NT2/D1 (cell line): ENCODE measurements around the gene MORC4.
"Not testable (repeated sequence)": the region's sequence is repeated elsewhere in the genome, so short reads cannot be mapped to it uniquely, and the experiment has no call there.

Experiments
- DNase-seq: peaks from one replicate; pipeline ENCODE4 v3.0.0-alpha.2; 2011; ENCODE audit warnings: low read depth, low spot score
- H3K27me3 ChIP-seq: 2 replicates; pipeline ENCODE4 v1.6.0; 2011; ENCODE audit warnings: mild to moderate bottlenecking; ENCODE audit not compliant: insufficient read length, insufficient read depth
- H3K36me3 ChIP-seq: 2 replicates; pipeline ENCODE4 v1.6.1; 2011; ENCODE audit warnings: mild to moderate bottlenecking, low read length, mixed read lengths; ENCODE audit not compliant: insufficient read depth, insufficient read length
- H3K4me1 ChIP-seq: 2 replicates; pipeline ENCODE4 v1.5.1; 2011; ENCODE audit not compliant: insufficient read depth, insufficient read length
- H3K4me3 ChIP-seq: 2 replicates; pipeline ENCODE4 v1.5.1; 2011; ENCODE audit warnings: low read depth; ENCODE audit not compliant: insufficient read length
- H3K9ac ChIP-seq: 2 replicates; pipeline ENCODE4 v1.6.0; 2011; ENCODE audit warnings: low read depth; ENCODE audit not compliant: insufficient read length
- H3K9me3 ChIP-seq: 2 replicates; pipeline ENCODE4 v1.5.1; 2011; ENCODE audit warnings: mild to moderate bottlenecking, low read length; ENCODE audit not compliant: insufficient read depth
- SUZ12 ChIP-seq: IDR thresholded peaks from 2 replicates; pipeline ENCODE4 v1.6.1; 2011; ENCODE audit not compliant: insufficient read length, insufficient read depth; ENCODE audit errors: extremely low read depth
- YY1 ChIP-seq: IDR thresholded peaks from 2 replicates; pipeline ENCODE4 v1.6.1; 2011; ENCODE audit not compliant: insufficient read length, insufficient read depth
- ZNF274 ChIP-seq: IDR thresholded peaks from 2 replicates; pipeline ENCODE4 v1.6.1; 2011; ENCODE audit warnings: mild to moderate bottlenecking, low read depth, low read length

The MORC4 gene

DNA sequence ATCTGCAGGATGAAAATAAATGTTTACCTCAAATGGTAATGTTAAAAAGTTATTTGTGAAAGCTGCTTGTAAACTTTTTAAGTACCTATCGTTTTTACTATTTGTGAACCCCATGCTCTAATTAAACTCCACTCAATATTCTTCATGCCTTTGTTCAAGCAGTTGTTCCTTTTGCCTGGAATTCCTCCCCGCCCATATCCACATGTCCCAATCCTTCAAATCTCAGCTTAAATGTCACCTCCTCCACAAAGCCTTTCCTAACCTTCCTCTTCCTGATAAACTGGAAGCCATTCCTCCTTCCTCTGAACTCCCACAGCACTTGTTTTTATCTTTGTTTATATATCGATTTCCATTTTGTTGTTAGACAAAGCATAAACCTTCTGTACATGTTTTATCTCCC is 2.4 kb downstream of the MORC4 start:
- peaks cover 13% of the 10 kb centered on the region for H3K36me3 ChIP-seq
- H3K9me3 ChIP-seq = peaks cover 12% of the 10 kb centered on the region
- no peak overlapping the region for H3K9ac ChIP-seq
- no peak overlapping the region for H3K4me3 ChIP-seq
- TF ChIP-seq YY1 (no peak), ZNF274 (no peak), SUZ12 (no peak)
- no peaks in the 10 kb centered on the region for H3K4me1 ChIP-seq
- DNase-seq = no peak
- H3K27me3 ChIP-seq = no peaks in the 10 kb centered on the region

DNA sequence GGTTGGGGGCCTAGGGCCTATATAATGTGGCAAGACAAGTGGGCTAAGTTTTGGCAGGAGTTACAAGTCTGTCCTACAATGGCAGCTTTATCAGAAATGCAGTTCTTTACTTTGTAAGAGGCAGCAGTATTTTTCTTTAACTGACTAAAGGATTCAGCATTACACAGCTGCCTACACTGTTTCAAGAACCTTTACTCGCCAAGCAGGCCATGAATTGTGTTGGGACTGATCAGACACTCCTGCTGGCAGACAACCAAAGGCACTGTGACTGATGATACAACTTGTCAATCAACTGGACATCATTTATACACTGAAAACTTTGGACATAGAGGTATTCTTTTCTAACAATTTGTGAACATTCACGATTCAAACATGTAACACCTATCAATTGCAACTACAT is 4.3 kb downstream of the MORC4 start:
- no peaks in the 10 kb centered on the region for H3K27me3 ChIP-seq
- peaks cover 21% of the 10 kb centered on the region for H3K36me3 ChIP-seq
- no peaks in the 10 kb centered on the region for H3K4me1 ChIP-seq
- H3K4me3 ChIP-seq = no peak overlapping the region
- no peak for DNase-seq
- TF ChIP-seq YY1 (no peak), ZNF274 (no peak), SUZ12 (no peak)
- peaks cover 12% of the 10 kb centered on the region for H3K9me3 ChIP-seq
- no peak overlapping the region for H3K9ac ChIP-seq

DNA sequence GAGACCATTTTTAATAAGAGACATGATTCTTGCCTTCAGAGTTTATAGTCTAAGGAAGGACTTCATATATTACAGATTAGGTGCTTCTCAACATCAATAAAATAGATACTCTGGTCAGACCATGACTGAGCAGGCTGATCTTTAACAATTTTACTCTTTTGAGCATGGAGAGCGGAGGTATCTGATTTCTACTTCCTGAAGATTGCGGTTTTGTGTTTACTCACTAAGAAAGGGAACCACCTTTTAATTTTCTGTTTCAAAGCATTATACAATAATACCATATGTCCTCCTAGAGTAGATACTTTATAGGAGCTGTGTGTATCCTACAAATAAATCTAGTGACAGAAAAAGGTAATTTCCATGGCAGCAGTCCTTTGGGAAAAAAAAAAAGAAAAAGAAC is 12.5 kb downstream of the MORC4 start:
- TF ChIP-seq YY1 (no peak), SUZ12 (no peak), ZNF274 (no peak)
- H3K4me1 ChIP-seq = no peaks in the 10 kb centered on the region
- H3K9me3 ChIP-seq = no peaks in the 10 kb centered on the region
- no peak for DNase-seq
- no peaks in the 10 kb centered on the region for H3K27me3 ChIP-seq
- H3K4me3 ChIP-seq = no peak overlapping the region
- H3K36me3 ChIP-seq = peaks cover 21% of the 10 kb centered on the region
- H3K9ac ChIP-seq = no peak overlapping the region

- Histone ChIP-seq H3K36me3 (peaks cover 22% of the 10 kb centered on the region), H3K9ac (no peak overlapping the region), H3K4me3 (no peak overlapping the region), H3K4me1 (no peaks in the 10 kb centered on the region), H3K9me3 (no peaks in the 10 kb centered on the region), H3K27me3 (no peaks in the 10 kb centered on the region)
- DNase-seq = no peak
- no peak for TF ChIP-seq YY1
- no peak for TF ChIP-seq ZNF274
- no peak for TF ChIP-seq SUZ12
Observed at GRCh38 chrX:106980952-106981626, 18.9 kb downstream of the MORC4 start.

- H3K36me3 ChIP-seq = peaks cover 5% of the 10 kb centered on the region
- TF ChIP-seq YY1 = no peak
- TF ChIP-seq SUZ12 = no peak
- no peak for TF ChIP-seq ZNF274
- no peak overlapping the region for H3K9ac ChIP-seq
- no peaks in the 10 kb centered on the region for H3K4me1 ChIP-seq
- H3K9me3 ChIP-seq = no peaks in the 10 kb centered on the region
- no peaks in the 10 kb centered on the region for H3K27me3 ChIP-seq
- no peak overlapping the region for H3K4me3 ChIP-seq
- DNase-seq = no peak
Observed at GRCh38 chrX:106976416-106976815, 23.6 kb downstream of the MORC4 start.

- TF ChIP-seq SUZ12 = no peak
- no peaks in the 10 kb centered on the region for H3K36me3 ChIP-seq
- no peak overlapping the region for H3K9ac ChIP-seq
- no peak overlapping the region for H3K4me3 ChIP-seq
- DNase-seq = no peak
- no peaks in the 10 kb centered on the region for H3K4me1 ChIP-seq
- no peaks in the 10 kb centered on the region for H3K9me3 ChIP-seq
- H3K27me3 ChIP-seq = no peaks in the 10 kb centered on the region
Observed at GRCh38 chrX:106973433-106974149, 26.4 kb downstream of the MORC4 start.

- TF ChIP-seq SUZ12 = no peak
- TF ChIP-seq ZNF274 = no peak
- no peak for TF ChIP-seq YY1
- no peaks in the 10 kb centered on the region for H3K27me3 ChIP-seq
- no peak for DNase-seq
- H3K4me1 ChIP-seq = no peaks in the 10 kb centered on the region
- no peak overlapping the region for H3K4me3 ChIP-seq
- H3K36me3 ChIP-seq = no peaks in the 10 kb centered on the region
- no peak overlapping the region for H3K9ac ChIP-seq
- no peaks in the 10 kb centered on the region for H3K9me3 ChIP-seq
Observed at GRCh38 chrX:106972896-106973295, 27.1 kb downstream of the MORC4 start.

GRCh38 chrX:106966547-106966946 is 33.5 kb downstream of the MORC4 start:
- not testable (repeated sequence) for H3K9me3 ChIP-seq, H3K9ac ChIP-seq, H3K4me1 ChIP-seq, H3K27me3 ChIP-seq
- peak; percentile 44 for DNase-seq
- H3K36me3 ChIP-seq = peaks cover 16% of the 10 kb centered on the region
- H3K4me3 ChIP-seq = peak overlapping the region; percentile 18
